LNCaP clone FGC (cell line): ENCODE measurements around the gene BBC3.

Experiments
- DNase-seq: peaks from one replicate; pipeline ENCODE4 v3.0.0-alpha.2; 2011; ENCODE audit warnings: low read depth
- H3K4me3 ChIP-seq: 2 replicates; pipeline ENCODE4 v1.5.1; 2011; ENCODE audit warnings: mild to moderate bottlenecking, low read depth, low read length, control low read depth
- CTCF ChIP-seq: IDR thresholded peaks from 2 replicates; pipeline ENCODE4 v1.5.1; 2012; ENCODE audit warnings: mild to moderate bottlenecking; ENCODE audit not compliant: control insufficient read depth, insufficient read depth; ENCODE audit errors: extremely low read depth

The BBC3 gene

GRCh38 chr19:47172666-47173455 is 58.1 kb downstream of the BBC3 start:
- no peak for DNase-seq
- no peak for TF ChIP-seq CTCF
- no peak overlapping the region for H3K4me3 ChIP-seq
